Esophagus muscularis mucosa (tissue), 4 donors: ENCODE measurements around the gene AKAP5.

Experiments
- EP300 ChIP-seq: sonication (generic); formaldehyde crosslinking; IDR thresholded peaks from one replicate; pipeline ENCODE4 v1.6.1; 2017; ENCODE audit warnings: antibody characterized with exemption
- POLR2A ChIP-seq: fragments of 450-650 bp; IDR thresholded peaks from one replicate; pipeline ENCODE4 v1.6.1; 2017; ENCODE audit warnings: antibody characterized with exemption, moderate library complexity, mild to moderate bottlenecking, low read depth
- POLR2AphosphoS5 ChIP-seq, 2 donors: sonication (generic); formaldehyde crosslinking; IDR thresholded peaks; one replicate each; pipeline ENCODE4 v1.6.1; 2017; ENCODE audit warnings: antibody characterized with exemption in 2 of 2
- TF ChIP-seq, protein P1 (sequence below), 3 experiments: fragments of 200-600 bp in 2 of 3; fragments of 450-650 bp in 1 of 3; sonication (generic) in 2 of 3; IDR thresholded peaks; one replicate each; pipeline ENCODE4 v1.5.1; 2017 to 2019; ENCODE audit warnings: antibody characterized with exemption in 3 of 3, mild to moderate bottlenecking in 2 of 3, moderate library complexity in 1 of 3

DNA sequence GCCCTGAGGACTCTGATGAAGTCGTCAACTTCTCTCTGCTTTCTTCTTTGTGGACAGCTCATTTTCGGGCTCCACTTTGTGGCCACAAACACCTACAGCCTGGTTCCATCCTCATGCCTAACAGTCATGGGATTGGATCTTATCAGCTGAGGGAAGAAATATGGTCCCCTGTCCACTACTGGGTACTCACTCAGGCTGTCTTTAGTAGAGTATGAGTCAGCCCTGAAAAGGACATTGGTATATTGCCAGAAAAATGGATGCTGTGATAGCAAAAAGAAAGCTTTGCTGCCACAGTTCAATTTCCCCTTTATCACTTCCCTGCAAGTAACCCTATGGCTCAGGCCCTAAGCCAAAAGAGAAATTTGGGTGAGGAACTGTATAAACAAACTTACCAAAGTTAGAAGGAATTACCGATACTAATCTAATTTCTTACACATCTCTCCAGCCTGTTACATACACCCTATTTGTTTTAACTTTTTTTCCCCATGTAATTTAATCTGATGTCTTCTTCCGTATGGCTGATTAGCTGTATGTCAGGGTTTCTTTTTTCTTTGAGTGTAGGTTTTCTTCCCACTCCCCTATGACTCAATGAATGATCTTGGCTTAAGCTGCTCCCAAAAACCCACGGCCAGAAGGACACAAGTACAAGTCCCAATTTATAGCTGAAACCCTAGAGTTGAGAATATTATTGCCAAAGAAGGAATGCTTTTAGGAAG is 48.1 kb upstream of the AKAP5 start:
- TF ChIP-seq, protein P1, sequence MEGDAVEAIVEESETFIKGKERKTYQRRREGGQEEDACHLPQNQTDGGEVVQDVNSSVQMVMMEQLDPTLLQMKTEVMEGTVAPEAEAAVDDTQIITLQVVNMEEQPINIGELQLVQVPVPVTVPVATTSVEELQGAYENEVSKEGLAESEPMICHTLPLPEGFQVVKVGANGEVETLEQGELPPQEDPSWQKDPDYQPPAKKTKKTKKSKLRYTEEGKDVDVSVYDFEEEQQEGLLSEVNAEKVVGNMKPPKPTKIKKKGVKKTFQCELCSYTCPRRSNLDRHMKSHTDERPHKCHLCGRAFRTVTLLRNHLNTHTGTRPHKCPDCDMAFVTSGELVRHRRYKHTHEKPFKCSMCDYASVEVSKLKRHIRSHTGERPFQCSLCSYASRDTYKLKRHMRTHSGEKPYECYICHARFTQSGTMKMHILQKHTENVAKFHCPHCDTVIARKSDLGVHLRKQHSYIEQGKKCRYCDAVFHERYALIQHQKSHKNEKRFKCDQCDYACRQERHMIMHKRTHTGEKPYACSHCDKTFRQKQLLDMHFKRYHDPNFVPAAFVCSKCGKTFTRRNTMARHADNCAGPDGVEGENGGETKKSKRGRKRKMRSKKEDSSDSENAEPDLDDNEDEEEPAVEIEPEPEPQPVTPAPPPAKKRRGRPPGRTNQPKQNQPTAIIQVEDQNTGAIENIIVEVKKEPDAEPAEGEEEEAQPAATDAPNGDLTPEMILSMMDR (IDR thresholded peaks at IDR 0.05) = no peak
- TF ChIP-seq POLR2AphosphoS5 (IDR thresholded peaks at IDR 0.05) (no peak), POLR2A (no peak), EP300 (no peak)
